DMS114 treated with DMSO at 0.1 percent for 48 hours (cell line): ENCODE results near the gene TECPR2.

Experiments
- DNase-seq: peaks from one replicate; lab custom pipeline; 2025; ENCODE audit not compliant: unreplicated experiment; lab: John Stamatoyannopoulos, UW

The TECPR2 gene

DNA sequence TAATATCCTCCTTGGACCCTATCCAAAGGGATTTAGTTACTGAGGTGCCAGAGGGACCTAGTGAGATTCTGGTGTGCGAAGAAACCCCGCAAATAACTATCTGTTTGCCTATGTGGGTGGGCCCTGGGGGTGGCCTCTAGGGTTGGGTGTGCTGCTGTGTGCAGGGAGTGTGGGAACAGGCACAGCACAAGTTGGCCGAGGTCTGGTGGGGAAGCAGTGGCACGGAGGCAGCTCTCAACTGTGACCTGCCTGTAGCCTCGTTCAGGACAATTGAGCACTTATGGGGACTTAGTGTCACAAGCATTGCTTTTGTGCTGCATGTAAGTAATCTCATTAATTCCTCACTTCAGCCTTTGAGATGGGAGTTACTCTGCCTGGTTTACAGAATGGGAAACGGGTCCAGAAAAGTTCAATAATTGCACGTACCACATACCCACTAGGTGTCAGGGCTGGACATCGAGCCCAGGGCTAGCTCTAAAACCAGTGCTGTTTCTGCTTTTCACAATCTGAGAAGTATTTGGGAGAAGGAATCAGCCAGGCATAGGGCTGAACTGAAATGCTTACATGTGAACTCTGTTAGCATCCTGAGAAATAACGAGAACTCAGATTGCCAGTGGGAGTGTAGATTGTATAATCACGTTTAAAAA is 58.8 kb downstream of the TECPR2 start:
- no peak for DNase-seq

DNA sequence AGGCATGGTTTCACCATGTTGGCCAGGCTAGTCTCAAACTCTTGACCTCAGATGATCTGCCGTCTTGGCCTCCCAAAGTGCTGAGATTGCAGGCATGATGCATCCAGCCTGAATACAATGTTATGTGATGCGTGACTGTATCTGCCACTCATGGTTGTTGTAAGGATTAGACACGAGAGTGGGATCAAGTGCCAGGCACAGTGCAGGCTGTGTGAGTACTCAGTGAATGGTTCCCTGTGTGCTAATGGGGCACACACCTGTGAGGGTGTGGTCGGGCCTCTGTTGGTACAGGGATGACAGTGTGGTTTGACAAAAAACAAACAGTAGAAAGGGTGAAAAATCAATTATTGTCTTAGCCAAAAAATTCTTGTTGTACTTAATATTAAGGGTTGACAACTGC is 61.8 kb downstream of the TECPR2 start:
- no peak for DNase-seq

DNA sequence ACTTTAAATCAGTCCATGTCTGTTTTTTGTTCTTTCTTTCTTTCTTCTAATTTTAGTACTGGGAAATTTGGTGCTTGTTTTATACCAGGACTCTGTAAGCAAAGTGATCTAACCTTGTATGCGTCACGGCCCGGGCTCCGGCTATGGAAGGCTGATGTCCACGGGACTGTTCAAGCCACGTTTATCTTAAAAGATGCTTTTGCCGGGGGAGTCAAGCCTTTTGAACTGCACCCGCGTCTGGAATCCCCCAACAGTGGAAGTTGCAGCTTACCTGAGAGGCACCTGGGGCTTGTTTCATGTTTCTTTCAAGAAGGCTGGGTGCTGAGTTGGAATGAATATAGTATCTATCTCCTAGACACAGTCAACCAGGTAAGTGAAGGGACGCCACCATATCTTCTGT is 62.2 kb downstream of the TECPR2 start:
- DNase-seq: no peak

DNA sequence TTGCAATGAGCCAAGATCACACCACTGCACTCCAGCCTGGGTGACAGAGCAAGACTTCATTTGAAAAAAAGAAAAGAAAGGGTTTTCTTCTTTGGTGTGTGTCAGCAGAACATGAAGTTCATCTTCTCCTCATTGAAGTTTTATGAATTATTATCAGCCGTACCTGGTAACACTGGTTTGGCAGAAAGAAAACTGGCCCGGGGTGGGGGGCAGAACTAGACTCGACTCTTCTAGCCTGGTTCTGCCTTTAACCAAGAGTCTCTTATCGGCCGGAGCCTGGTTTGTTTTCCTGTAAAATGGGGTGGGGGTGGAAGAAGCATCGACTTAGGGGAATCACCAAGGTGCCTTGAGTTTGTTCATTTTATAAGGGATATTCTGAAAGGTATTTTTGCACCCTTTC is 64.1 kb downstream of the TECPR2 start:
- DNase-seq: no peak

DNA sequence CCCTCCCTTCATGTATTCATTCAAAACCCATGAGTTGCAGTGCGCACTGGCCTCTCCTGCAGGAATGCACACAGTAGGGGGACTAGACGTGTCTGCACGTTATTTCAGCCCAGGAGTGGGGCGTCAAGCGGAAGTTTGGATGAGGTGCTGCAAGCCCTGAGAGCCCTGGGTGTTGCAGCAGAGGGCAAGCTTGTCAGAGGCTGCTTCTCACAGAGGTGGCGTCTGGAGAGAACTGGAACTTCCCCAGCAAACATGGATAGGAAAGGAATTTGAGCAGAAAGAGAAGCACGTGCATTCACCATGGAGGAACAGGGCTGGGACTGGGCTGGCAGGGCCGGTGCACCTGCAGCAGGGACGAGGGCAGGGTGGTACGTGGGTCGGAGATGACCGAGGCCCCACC is 64.9 kb downstream of the TECPR2 start:
- DNase-seq: no peak

DNA sequence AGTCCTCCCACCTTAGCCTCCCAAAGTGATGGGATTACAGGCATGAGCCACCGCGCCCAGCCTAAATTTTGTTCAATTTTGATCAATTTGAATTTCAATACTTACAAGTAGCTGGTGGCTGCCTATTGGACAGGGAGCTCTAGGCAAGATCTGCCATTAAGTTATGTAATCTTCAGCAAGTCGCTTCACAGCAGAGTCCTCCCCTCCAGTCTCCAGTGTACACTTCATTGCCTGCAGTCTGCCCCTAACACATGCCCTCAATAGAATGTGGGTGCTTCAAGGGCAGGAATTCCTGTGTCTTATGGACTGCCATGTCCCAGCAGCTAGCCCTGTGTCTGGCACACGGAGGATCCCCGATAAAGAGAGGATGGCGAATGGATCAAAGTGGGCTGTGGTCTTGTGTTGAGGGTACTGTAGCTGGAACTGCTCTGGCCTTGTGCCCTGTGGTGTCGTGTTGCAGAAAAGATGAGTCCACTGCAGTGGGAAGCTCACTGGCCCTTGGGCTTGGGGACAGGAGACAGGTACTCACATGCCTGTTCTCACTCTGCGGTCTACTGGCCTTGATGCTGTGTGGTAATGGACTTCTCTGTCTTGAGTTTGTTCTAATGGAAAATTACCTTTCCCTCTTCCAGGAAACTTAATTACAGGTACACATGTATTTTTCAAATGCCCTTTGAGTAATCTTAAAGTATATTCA is 67.6 kb downstream of the TECPR2 start:
- DNase-seq: no peak

DNA sequence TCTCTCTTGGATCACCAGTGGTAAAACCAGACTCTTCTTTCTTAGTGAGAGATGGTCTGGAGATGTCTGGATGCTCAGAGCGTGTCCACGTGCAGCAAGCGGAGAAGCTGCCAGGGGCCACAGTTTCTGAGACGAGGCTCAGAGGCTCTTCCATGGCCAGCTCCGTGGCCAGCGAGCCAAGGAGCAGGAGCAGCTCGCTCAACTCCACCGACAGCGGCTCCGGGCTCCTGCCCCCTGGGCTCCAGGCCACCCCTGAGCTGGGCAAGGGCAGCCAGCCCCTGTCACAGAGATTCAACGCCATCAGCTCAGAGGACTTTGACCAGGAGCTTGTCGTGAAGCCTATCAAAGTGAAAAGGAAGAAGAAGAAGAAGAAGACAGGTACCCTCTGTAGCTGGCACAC is 69.0 kb downstream of the TECPR2 start:
- DNase-seq: no peak

DNA sequence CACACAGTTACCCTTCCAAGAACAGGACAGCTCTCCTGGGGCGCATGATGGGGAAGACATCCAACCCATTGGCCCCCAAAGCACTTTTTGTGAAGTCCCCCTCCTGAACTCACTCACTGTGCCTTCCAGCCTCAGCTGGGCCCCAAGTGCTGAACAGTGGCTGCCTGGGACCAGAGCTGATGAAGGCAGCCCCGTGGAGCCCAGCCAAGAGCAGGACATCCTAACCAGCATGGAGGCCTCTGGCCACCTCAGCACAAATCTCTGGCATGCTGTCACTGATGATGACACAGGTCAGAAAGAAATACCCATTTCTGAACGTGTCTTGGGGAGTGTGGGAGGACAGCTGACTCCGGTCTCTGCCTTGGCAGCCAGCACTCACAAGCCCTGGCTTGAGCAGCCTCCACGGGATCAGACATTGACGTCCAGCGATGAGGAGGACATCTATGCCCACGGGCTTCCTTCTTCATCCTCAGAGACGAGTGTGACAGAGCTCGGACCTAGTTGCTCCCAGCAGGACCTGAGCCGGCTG is 72.0 kb downstream of the TECPR2 start:
- no peak for DNase-seq

DNA sequence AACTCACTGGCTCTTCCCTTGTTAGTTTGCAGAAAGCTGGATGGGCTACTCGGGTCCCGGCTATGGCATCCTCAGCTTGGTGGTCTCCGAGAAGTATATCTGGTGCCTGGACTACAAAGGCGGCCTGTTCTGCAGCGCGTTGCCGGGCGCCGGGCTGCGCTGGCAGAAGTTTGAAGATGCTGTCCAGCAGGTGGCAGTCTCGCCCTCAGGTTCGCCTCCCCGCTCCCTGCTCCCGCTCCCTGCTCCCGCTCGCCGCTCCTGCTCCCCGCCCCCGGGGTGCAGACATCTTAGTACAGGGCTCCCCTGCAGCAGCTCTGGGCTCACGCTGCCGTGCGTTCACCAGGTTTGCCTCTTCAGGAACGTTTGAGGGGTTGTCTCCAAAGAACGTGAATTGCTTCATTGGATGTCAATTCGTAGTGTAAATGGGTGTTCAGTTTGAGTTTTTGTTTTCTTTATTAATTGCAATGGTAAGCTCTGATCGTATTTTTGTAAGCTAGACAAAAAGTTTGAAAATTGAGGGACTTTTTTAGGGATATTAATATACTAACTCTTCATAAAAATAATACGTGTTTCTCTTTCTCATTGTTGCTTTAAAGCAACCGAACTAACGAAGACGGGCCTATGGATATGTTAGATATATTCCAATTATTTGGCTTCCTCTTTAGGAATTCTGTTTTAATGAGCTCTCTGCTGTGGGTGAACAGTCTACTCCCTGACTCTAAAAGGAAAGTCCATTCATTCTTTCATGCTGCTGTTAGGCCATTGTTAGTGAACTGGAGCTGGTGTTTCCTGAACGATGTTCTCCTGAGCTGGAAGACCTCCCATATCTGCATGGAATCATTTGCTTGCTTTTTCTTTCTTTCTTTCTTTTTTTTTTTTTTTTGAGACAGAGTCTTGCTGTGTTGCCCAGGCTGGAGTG is 75.5 kb downstream of the TECPR2 start:
- peak; percentile 43 for DNase-seq

DNA sequence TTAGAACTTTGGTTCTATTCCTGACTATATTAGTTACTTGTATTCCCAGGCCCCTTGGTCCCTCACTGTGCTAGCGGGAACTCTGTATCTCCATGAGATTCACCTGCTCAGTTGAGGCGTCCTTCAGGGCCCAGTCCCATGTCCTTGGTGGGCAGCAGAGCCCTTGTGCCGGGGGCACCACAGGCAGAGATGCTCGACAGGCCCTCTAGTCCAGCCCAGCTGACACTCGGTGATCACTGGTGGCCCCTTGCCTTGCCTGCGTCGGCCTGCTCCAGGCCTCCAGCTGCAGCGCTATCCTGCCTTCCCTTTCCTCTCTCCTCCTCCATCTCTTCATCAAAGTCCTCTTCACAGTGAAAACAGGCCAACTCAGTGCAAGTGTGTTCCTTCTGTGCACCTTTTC is 76.8 kb downstream of the TECPR2 start:
- no peak for DNase-seq

DNA sequence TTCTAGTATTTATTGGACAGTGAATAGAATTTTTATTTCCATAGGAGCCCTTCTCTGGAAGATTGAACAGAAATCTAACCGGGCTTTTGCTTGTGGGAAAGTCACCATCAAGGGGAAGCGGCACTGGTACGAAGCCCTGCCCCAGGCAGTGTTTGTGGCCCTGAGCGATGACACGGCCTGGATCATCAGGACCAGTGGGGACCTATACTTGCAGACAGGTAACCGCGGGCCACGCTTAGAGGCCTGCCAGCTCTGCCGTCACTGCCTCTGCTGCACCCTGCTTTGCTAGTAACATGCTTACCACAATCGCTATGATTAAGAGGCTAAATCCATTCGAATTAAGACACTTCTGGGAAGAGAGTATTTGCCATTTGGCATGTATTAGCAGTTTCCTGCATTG is 77.7 kb downstream of the TECPR2 start:
- DNase-seq: no peak

DNA sequence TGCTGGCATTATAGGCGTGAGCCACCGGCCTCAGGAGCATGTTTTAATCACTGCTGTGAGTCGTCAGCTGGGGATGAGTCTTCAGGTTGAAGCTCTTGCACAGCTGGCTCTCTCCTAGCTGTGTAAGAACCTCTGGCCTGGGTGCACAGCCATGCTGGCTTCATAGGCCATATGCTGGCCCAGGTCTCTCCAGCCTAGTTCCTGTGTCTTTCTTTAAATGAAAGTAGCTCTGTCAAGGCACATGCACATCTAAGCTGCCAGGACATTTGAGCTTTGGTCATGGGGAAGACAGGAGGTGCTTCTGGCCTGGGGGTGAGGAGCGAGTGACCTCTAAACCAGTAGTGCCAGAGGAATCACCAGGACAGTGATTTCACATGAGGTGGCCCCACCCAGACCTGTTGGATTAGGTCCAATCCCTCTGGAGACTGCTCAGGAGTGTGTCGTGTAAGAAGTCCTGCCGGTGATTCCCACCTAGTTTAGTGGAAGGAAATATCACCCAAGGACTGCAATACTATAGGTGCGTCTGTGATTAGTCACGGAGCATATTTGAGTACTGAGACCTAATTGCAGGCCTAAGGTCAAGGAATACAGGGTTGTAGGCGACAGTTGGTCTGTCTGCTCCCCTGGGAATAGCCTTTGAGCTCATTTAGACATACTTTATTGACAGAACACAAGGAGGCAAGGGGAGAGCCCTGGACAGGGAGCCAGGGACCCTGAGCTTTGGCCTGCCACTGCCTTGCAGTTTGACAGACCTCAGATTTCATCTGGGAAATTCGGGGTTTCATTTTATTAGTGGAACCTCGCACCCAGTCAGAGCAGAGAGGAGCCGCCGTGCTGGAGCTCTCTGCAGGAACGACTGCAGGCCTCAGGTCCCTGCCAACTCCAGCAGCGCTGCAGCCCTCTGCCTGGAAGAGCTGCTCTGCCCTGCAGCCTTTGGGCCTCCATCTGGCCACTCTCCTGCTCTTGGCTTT is 79.8 kb downstream of the TECPR2 start:
- no peak for DNase-seq

DNA sequence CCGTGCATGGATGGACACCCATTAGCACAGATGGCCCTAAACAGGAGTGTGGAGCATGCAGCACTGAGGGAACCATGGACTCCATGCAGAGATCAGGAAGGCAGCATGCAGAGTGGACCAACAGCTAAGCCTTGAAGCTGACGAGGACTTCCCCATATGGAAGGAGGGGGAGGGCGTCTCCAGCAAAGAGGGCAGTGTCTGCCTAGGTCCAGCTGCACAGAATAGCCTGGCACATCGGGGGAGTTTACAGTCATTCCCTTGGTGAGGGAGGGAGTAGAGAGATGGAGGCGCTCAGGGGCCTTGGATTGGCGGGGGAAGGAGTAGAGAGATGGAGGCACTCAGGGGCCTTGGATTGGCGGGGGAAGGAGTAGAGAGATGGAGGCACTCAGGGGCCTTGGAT is 82.3 kb downstream of the TECPR2 start:
- DNase-seq: no peak

DNA sequence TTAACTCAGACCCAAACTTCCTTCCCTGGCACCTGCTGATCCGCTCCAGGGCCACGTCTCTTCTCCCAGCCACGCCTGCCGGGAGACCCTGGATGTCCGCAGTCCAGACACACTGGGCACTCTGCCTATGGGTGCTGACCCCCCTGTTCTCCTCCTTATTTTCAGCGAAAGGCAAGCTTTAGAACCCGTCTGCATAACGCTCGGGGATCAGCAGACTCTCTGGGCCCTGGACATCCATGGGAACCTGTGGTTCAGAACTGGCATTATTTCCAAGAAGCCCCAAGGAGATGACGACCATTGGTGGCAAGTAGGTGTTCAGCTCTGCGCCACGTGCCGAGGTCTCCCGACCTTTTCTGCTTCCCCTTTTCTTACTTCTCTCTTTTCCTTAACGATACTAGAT is 82.9 kb downstream of the TECPR2 start:
- no peak for DNase-seq

DNA sequence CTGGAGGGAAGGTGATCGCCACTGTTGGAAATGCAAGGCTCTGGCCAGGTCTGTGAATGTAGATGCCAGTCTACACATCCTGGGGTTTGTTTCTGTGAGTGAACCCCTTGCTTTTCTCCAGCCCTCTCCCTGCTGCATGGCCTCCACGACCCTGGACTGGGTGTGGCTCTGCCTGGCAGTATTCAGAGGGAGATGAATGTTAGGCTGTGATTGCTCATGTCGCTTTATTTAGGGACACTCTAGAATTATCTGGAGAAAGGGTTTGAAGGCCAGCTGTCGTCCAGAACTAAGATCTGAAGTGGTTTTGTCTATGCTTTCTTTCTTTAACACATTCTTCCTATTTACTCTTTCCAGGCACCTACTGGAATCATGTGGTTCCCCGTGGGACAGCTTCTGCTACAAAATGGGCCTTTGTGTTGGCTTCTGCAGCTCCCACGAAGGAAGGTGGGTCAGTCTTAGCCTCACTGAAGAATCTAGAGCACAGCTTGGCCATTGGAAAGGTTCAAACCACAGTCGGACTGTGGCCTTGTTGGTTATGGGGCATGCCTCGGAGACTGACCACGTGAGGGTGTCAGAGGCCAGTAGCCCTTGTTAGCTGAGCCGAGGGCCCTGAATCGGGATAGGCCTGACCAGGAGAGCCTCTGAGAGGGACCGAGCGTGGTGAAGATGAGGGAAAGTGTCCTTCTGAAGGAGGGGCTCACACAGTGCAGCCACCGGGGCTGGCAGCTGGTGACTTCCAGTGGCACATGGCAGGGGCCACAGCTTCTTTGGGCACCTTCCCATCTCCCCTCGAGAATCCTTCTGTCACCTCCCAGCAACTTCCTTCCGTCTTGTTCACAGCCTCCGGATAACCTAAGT is 87.7 kb downstream of the TECPR2 start:
- DNase-seq: no peak

DNA sequence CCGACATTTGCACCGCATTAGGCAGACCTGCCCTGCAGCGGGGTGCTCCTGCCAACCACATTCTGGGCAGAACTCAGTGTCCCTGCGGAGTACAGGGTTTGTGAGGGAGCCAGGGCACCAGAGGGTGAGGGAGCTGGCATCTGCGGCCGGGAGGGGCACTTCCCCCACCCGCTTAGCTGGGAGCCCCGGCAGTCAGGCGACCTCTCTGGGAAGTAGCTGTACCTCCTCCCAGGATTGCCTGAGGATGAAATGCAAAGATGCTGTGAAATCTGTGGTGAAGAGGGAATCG is 88.3 kb downstream of the TECPR2 start:
- no peak for DNase-seq

DNA sequence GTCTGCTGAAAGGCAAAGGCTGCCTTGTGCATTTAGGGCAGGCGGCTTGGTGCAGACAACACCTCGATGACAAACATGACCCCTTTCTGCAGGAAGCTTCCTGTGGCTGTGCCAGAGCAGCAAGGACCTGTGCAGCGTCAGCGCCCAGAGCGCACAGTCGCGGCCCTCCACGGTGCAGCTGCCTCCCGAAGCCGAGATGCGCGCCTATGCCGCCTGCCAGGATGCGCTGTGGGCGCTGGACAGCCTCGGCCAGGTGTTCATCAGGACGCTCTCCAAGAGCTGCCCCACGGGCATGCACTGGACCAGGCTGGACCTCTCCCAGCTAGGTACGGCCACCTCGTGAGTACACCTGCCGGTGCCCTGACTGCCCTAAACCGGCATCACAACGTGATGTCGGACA is 89.6 kb downstream of the TECPR2 start:
- DNase-seq: no peak

DNA sequence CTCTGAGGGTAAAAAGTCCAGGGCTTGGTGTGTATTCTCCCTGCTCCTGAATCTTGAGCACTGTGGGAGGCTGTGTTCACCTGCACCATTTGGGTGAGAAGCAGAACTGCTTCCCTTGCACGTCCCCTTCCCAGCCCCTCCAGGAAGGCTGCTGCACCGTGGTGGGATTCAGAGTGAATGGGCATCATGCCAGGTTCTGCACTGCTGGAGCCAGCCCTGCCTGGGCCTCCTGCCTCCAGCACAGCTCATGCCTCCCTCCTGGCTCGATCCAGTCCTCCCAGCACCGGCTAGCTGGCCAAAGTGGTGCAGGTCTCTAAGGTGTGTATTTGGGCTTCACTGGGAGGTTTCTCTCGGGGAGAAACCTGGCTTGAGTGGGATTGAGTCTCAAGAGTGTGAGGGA is 92.0 kb downstream of the TECPR2 start:
- no peak for DNase-seq

DNA sequence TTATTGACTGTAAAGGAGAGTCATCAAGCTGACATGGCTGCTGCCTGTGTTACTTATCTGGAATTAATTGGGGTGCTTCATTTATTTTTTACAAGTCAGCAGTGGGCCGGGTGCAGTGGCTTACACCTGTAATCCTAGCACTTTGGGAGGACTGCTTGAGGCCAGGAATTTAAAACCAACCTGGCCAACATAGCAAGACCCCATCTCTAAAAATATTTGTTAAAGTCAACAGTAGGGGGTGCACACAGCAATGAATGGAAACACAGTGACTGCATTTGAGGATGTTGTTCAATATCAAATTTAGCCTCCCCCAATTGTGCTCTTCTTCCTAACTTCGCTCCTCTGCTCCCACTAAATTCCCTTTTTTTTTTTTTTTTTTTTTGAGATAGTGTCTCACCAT is 94.8 kb downstream of the TECPR2 start:
- no peak for DNase-seq
